Hematopoietic multipotent progenitor cell treated with erythropoietin and hydrocortisone succinate and interleukin-3 and kit ligand, for 15 days (in vitro differentiated cells): ENCODE results near the gene MED12L.
A peak's percentile ranks its signal among the peaks of the same experiment; 100 is the strongest.

ENCODE experiments used
- DNase-seq: peaks from one replicate; pipeline ENCODE4 v3.0.0-alpha.2; 2015; ENCODE audit warnings: low spot score

The MED12L gene

GRCh38 chr3:151320131-151320530 is 234.7 kb downstream of the MED12L start:
- no peak for DNase-seq

GRCh38 chr3:151321526-151321925 is 236.1 kb downstream of the MED12L start:
- DNase-seq = no peak

GRCh38 chr3:151322511-151322910 is 237.0 kb downstream of the MED12L start:
- no peak for DNase-seq

GRCh38 chr3:151327571-151328198 is 242.2 kb downstream of the MED12L start:
- peak; percentile 6 for DNase-seq

- DNase-seq = no peak
Measured at GRCh38 chr3:151328298-151328995, 243.0 kb downstream of the MED12L start.

GRCh38 chr3:151329363-151329762 is 243.9 kb downstream of the MED12L start, which contains the start of gene P2RY13:
P2RY13 (minus strand) TSS chr3:151329549; CDS start chr3:151329528, 21 bp downstream.
- DNase-seq = no peak

- DNase-seq = no peak
Measured at GRCh38 chr3:151330379-151330778, 244.9 kb downstream of the MED12L start.

GRCh38 chr3:151330899-151331298 is 245.4 kb downstream of the MED12L start:
- DNase-seq = no peak

GRCh38 chr3:151331696-151332095 is 246.2 kb downstream of the MED12L start:
- no peak for DNase-seq

GRCh38 chr3:151345859-151346258 is 260.4 kb downstream of the MED12L start:
- DNase-seq = no peak

GRCh38 chr3:151346292-151346691 is 260.8 kb downstream of the MED12L start:
- DNase-seq = no peak

GRCh38 chr3:151347432-151347831 is 262.0 kb downstream of the MED12L start:
- no peak for DNase-seq

- DNase-seq = no peak
Measured at GRCh38 chr3:151350656-151351055, 265.2 kb downstream of the MED12L start.

- no peak for DNase-seq
Measured at GRCh38 chr3:151351219-151351618, 265.8 kb downstream of the MED12L start.

GRCh38 chr3:151351648-151352047 is 266.2 kb downstream of the MED12L start:
- no peak for DNase-seq

- DNase-seq = no peak
Measured at GRCh38 chr3:151356794-151357462, 271.5 kb downstream of the MED12L start.

- DNase-seq = no peak
Measured at GRCh38 chr3:151357463-151357850, 272.0 kb downstream of the MED12L start.

- DNase-seq = no peak
Measured at GRCh38 chr3:151362751-151363174, 277.3 kb downstream of the MED12L start.

GRCh38 chr3:151366993-151367392 is 281.5 kb downstream of the MED12L start:
- no peak for DNase-seq

GRCh38 chr3:151367448-151367847 is 282.0 kb downstream of the MED12L start:
- no peak for DNase-seq

GRCh38 chr3:151371526-151371925 is 286.1 kb downstream of the MED12L start:
- no peak for DNase-seq

- DNase-seq = no peak
Measured at GRCh38 chr3:151372063-151372820, 286.8 kb downstream of the MED12L start.
